Measurements from ENCODE around the gene CST6.
"Not testable (repeated sequence)": the region's sequence is repeated elsewhere in the genome, so short reads cannot be mapped to it uniquely, and the experiment has no call there.

The CST6 gene

DNA sequence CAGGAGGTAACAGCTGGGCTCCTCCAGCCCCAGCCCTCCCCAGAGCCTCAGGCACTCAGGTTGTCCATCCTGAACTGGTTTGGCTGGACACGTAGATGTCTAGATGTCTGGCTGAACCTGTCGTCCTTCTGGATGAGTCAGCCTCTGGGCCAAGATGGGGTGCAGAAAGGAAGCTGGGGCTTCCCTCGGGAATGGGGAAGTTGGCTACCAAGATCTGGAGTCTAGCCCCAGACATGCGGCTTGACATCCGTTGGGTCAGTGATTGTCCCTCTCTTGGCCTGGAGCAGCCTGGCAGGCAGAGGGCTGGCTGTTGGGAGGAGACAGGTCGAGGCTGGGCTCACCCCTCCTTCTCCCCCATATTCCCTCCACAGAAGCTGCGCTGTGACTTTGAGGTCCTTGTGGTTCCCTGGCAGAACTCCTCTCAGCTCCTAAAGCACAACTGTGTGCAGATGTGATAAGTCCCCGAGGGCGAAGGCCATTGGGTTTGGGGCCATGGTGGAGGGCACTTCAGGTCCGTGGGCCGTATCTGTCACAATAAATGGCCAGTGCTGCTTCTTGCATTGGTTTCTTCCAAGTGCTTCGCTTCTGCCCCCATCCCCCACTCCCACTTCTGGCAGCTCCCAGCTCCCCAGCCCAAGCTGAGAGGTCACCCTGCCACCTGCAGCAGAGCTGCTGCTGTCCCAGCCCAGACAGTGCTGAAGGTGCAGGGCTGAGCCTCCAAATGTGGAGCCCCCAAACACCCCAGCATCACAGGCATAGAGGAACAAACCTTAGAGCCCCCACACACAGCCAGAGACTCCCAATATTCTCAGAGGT lies 1.3 kb downstream of the CST6 start:
- in situ Hi-C loops (cut with MboI; ENCODE audit: low sequenced_read_pairs): no loop called here

- in situ Hi-C loops (cut with MboI; ENCODE audit: low sequenced_read_pairs): no loop called here
Observed at GRCh38 chr11:66013762-66014100, 1.9 kb downstream of the CST6 start.

- in situ Hi-C loops (cut with MboI; ENCODE audit: low sequenced_read_pairs): no loop called here
Observed at GRCh38 chr11:66014804-66015453, 3.1 kb downstream of the CST6 start.

- in situ Hi-C loops (cut with MboI; ENCODE audit: low sequenced_read_pairs): no loop called here
Observed at GRCh38 chr11:66015454-66015881, 3.7 kb downstream of the CST6 start.

- in situ Hi-C loops (cut with MboI; ENCODE audit: low sequenced_read_pairs): no loop called here
Observed at GRCh38 chr11:66015936-66016792, 4.4 kb downstream of the CST6 start.

GRCh38 chr11:66016793-66017177 lies 5.0 kb downstream of the CST6 start:
- in situ Hi-C loops (cut with MboI; ENCODE audit: low sequenced_read_pairs): no loop called here

GRCh38 chr11:66017321-66017720 lies 5.5 kb downstream of the CST6 start:
- in situ Hi-C loops (cut with MboI; ENCODE audit: low sequenced_read_pairs): no loop called here

DNA sequence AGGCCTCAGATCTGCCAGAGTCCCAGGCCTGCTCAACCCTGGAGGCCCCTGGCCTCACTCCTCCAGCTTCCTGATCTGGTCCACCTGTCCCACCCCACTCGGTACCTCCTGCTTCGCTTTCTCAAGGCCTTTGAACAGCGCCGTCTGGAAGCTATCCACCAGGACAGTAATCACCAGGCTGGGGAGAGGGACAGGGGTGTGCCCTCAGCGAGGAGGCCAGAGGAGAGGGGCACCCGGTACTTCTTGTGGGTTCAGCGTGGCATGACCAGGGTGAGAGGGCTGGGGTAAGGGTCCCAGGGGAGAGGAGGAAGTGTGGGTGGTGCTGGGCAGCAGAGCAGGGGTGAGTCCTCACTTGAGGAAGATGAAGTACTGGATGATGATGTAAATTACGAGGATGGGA lies 8.4 kb downstream of the CST6 start:
- in situ Hi-C loops (cut with MboI; ENCODE audit: low sequenced_read_pairs): no loop called here

DNA sequence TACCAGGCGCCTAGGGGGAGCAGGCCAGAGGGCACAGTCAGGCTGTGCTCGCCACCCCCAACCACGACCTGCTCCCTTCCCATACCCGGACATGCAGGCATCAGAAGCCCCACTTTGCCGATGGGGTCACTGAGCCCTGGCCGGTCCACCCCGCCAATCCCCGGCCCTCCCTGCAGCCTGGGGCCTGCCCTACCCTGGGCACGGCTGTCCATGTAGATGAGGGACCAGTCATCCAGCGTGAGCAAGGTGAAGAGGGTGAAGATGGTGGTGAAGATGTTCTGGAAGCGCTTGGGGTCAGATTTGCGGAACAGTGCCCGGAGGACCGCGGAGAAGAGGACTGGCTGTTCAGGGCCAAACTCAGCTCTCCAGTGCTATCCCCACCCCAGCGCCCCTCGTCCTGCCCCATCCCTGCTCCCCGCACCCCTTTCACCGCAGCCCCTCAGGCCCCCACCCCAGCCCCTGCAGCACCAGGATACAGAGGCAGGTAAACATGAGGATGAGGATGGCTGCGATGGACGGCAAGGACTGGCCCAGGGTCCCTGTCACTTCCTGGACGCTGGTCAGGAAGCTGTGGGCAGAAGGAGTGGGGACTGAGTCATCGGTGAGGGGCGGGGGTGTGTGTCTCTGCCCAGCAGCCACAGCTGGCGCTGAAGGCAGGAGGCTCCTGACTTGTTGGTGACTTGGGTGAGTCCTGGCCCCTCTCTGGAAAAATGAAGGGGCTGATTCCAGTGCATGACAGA lies 9.0 kb downstream of the CST6 start:
- in situ Hi-C loops (cut with MboI; ENCODE audit: low sequenced_read_pairs): no loop called here

DNA sequence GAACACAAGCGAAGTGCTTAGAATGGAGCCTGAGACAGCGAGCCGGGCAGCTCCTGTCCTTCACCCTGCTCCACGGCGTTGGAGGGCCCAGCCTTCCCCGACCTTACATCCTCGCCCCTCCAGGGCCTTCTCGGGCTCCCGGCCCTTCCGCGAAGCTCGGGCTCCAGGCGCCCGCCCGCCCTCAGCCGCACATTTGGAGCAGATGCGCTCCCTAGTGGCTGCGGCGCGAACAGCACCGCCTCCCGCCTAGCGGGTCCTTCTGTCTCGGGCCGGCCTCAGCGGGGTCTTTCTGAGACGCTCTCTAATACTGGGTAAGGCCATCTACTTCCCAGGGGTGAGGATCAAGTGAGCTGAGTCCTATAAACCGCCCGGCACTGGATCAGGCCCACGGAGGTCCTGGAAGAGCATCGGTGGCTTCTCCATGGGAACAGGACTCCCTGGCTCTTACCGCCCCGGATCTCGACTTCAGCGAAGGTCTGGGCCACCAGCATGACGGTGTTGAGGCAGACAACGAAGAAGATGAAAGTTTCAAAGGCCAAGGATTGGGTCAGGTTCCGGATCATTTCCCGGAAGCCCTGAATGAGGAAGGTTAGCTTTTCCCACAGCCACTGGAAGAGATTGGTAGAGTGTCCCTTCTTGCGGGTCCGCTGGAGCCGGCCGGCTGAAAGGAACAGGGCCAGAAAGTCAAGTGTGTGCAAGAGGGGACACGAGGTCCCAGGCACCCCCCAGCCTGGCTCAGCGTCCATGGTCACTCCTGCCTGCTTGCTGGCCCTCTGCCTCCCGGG lies 10.8 kb downstream of the CST6 start:
- in situ Hi-C loops (cut with MboI; ENCODE audit: low sequenced_read_pairs): no loop called here

DNA sequence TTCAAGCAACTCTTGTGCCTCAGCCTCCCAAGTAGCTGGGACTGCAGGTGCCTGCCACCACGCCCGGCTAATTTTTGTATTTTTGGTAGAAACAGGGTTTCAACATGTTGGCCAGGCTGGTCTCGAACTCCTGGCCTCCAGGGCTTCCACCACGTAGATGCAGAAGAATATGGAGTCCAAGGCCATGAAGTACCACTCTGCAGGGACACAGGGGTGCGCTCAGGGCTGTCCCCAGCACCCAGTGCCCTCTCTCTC lies 11.3 kb downstream of the CST6 start:
- in situ Hi-C loops (cut with MboI; ENCODE audit: low sequenced_read_pairs): not testable (repeated sequence)

- in situ Hi-C loops (cut with MboI; ENCODE audit: low sequenced_read_pairs): no loop called here
Observed at GRCh38 chr11:66026017-66026529, 14.3 kb downstream of the CST6 start, which contains the start of gene CATSPER1. CATSPER1 (minus strand) TSS chr11:66026479; CDS start chr11:66026379, 100 bp downstream.

DNA sequence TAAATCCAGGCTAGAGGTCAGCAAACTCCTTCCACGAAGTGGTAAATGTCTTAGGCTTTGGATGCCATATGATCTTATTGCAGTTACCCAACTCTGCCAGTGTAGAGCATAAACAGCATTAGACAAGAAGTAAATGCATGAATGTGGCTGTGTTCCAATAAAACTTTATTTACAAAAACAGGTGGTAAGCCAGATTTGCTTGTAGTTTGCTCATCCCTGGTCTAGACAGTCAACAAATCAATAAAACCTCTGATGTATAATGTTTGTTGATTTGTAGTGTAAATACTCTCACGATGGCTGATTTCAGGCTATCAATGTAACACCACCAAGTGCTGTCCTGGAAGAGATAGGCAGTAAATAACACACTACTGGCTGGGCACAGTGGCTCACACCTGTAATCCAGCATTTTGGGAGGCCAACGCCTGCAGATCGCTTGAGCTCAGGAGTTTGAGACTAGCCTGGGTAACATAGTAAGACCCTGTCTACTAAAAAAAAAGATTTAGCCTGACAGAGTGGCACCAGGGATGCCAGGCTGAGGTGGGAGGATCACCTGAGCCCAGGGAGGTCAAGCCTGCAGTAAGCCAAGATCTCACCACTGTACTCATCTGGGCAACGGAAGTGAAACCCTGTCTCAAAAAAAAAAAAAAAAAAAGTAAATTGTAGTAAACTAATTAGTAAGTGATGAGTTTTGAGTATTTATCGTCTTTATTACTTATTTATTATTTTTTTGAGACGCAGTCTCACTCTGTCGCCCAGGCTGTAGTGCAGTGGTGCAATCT lies 21.3 kb downstream of the CST6 start:
- in situ Hi-C loops (cut with MboI; ENCODE audit: low sequenced_read_pairs): no loop called here

- in situ Hi-C loops (cut with MboI; ENCODE audit: low sequenced_read_pairs): no loop called here
Observed at GRCh38 chr11:66035653-66036333, 24.0 kb downstream of the CST6 start.

GRCh38 chr11:66036334-66036710 lies 24.5 kb downstream of the CST6 start:
- in situ Hi-C loops (cut with MboI; ENCODE audit: low sequenced_read_pairs): no loop called here

DNA sequence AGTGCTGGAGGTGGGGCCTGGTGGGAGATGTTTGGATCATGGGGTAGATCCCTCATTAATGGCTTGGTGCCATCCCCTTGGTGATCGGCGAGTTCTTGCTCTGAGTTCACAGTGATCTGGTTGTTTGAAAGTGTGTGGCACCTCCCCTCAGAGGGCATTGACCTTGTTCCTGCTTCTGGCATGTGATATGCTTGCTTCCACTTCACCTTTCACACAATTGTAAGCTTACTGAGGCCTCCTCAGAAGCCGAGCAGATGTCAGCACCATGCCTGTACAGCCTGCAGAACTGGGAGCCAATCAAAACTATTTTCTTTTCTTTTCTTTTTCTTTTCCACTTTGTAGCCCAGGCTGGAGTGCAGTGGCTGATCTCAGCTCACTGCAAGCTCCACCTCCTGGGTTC lies 25.5 kb downstream of the CST6 start:
- in situ Hi-C loops (cut with MboI; ENCODE audit: low sequenced_read_pairs): no loop called here

- in situ Hi-C loops (cut with MboI; ENCODE audit: low sequenced_read_pairs): no loop called here
Observed at GRCh38 chr11:66039765-66040164, 28.0 kb downstream of the CST6 start.

GRCh38 chr11:66042227-66042995 lies 30.6 kb downstream of the CST6 start:
- in situ Hi-C loops (cut with MboI; ENCODE audit: low sequenced_read_pairs): no loop called here

Data from HL-60/S4 treated with phorbol 12-myristate 13-acetate at 8.2 ng/mL for 4 days and 3 days (cell line).